Esophagus muscularis mucosa (tissue), 2 donors: ENCODE results near the gene STRADA.

Source experiments
- POLR2A ChIP-seq: fragments of 450-650 bp; IDR thresholded peaks from one replicate; pipeline ENCODE4 v1.6.1; 2017; ENCODE audit warnings: antibody characterized with exemption, moderate library complexity, mild to moderate bottlenecking, low read depth
- POLR2AphosphoS5 ChIP-seq, 2 donors: sonication (generic); formaldehyde crosslinking; IDR thresholded peaks; one replicate each; pipeline ENCODE4 v1.6.1; 2017; ENCODE audit warnings: antibody characterized with exemption in 2 of 2

- TF ChIP-seq POLR2A (no peak), POLR2AphosphoS5 (IDR thresholded peaks at IDR 0.05) (no peak)
These were observed 39.5 kb downstream of the STRADA start for GRCh38 chr17:63701868-63702720.
